Thyroid gland (tissue), 4 donors: Measurements from ENCODE around the gene MRPS27.

ENCODE experiments used
- CTCF ChIP-seq, 6 experiments: fragments of 200-600 bp in 3 of 6; fragments of 450-650 bp in 3 of 6; sonication (generic) in 3 of 6; IDR thresholded peaks; one replicate each; pipeline ENCODE4 v1.5.1; 2016 to 2019; ENCODE audit warnings: antibody characterized with exemption in 6 of 6, mild to moderate bottlenecking in 2 of 6, inconsistent platforms in 1 of 6, moderate library complexity in 1 of 6
- POLR2A ChIP-seq, 2 donors: fragments of 450-650 bp; IDR thresholded peaks; one replicate each; pipeline ENCODE4 v1.6.1; 2017; ENCODE audit warnings: antibody characterized with exemption in 2 of 2, mild to moderate bottlenecking in 2 of 2, moderate library complexity in 1 of 2

DNA sequence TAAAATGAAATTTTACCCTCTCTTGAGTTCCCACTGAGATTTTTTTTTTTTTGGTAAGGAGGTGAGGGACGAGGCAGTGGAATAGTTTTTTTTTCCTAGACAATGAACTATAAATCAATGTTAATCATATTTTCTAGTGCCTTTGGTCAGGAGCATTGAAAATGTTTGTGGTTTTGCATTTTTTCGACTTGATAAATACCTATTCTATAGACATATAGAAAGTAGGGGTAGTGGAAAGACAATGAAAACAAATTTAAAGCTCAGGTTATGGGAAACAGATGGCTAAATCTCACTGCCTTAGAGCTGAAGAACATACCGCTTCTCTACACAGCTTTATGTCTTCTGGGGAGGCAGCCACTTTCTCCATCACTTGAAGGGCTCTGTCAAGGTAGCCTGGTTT, 94.3 kb downstream of the MRPS27 start:
- TF ChIP-seq CTCF (IDR thresholded peaks at IDR 0.05) (no peak), POLR2A (IDR thresholded peaks at IDR 0.05) (no peak)
